Activated CD8-positive, alpha-beta T cell treated with anti-CD3 and anti-CD28 coated beads for 36 hours (primary cell): ENCODE data around the gene NUMB. TPM values are rescaled to one million over a fixed set of nuclear protein-coding genes. Genes with fewer than 3 reads are reported as not detected.

Source experiments
- ATAC-seq: fragments of 200-7000 bp; cut with Tn5 transposase; one replicate; pipeline ENCODE4 v1.10.0; 2021; ENCODE audit warnings: mild to moderate bottlenecking, moderate library complexity
- CTCF ChIA-PET: fragments of 350-600 bp; sonication (Branson Sonifier 250); formaldehyde crosslinking; loops from one replicate; lab custom pipeline; 2021; ENCODE audit warnings: antibody characterized with exemption; lab: Charles Lee
- POLR2A ChIA-PET: fragments of 350-600 bp; sonication (Branson Sonifier 250); formaldehyde crosslinking; loops from one replicate; lab custom pipeline; 2021; ENCODE audit warnings: antibody characterized with exemption; lab: Charles Lee
- DNase-seq: peaks from one replicate; pipeline ENCODE4 v3.0.0-alpha.2; 2020
- H3K27ac Mint-ChIP-seq: one replicate; pipeline ENCODE4 v1.8.0; 2021; ENCODE audit warnings: mild to moderate bottlenecking, mixed read lengths
- H3K27me3 Mint-ChIP-seq: one replicate; pipeline ENCODE4 v1.8.0; 2021; ENCODE audit warnings: mixed read lengths
- H3K36me3 Mint-ChIP-seq: one replicate; pipeline ENCODE4 v1.8.0; 2021; ENCODE audit warnings: low read depth, mixed read lengths
- H3K4me1 Mint-ChIP-seq: one replicate; pipeline ENCODE4 v1.8.0; 2021; ENCODE audit warnings: low read depth, mixed read lengths
- H3K4me3 Mint-ChIP-seq: one replicate; pipeline ENCODE4 v1.8.0; 2021; ENCODE audit warnings: mild to moderate bottlenecking, moderate library complexity, mixed read lengths
- H3K9me3 Mint-ChIP-seq: one replicate; pipeline ENCODE4 v1.8.0; 2021; ENCODE audit warnings: mixed read lengths
- CTCF ChIP-seq: fragments of 200-600 bp; IDR thresholded peaks from one replicate; pipeline ENCODE4 v1.8.0; 2022; ENCODE audit warnings: antibody characterized with exemption, mild to moderate bottlenecking
- intact Hi-C: fragments of 100-400 bp; cut with micrococcal nuclease; formaldehyde crosslinking; loops from one replicate; pipeline ENCODE4 v1.10.0; 2022
- total RNA-seq, 2 experiments: library from RNA; stranded (reverse); gene quantifications; one replicate each; pipeline ENCODE4 v1.2.3, GENCODE V29; 2021

Gene NUMB
- total RNA-seq, 2 experiments from 2014 or later: 31.8 to 33.0 TPM

GRCh38 chr14:73489481-73490175, 31.3 kb upstream of the NUMB start:
- H3K4me1 Mint-ChIP-seq: peaks cover 29% of the 10 kb centered on the region
- no peak for DNase-seq
- TF ChIP-seq CTCF: no peak
- POLR2A ChIA-PET: interaction anchor here (0.6 kb wide), 1 partner anchor 172 kb away, joined by 3 read pairs; no protein-coding TSS in a partner anchor
- H3K36me3 Mint-ChIP-seq: peaks cover 30% of the 10 kb centered on the region
- no peak for ATAC-seq
- H3K4me3 Mint-ChIP-seq: peak overlapping the region; percentile 51
- H3K9me3 Mint-ChIP-seq: peaks cover 2% of the 10 kb centered on the region
- CTCF ChIA-PET: interaction anchor here (3.2 kb wide), 1 partner anchor 79 kb away, joined by 12 read pairs; the partner anchor contains the start of gene ACOT2
- H3K27me3 Mint-ChIP-seq: peaks cover 2% of the 10 kb centered on the region
- H3K27ac Mint-ChIP-seq: no peak overlapping the region
- intact Hi-C loops: no loop called here

- intact Hi-C loops: no loop called here
- Mint-ChIP-seq H3K27me3 (no peaks in the 10 kb centered on the region), H3K9me3 (no peaks in the 10 kb centered on the region), H3K27ac (no peak overlapping the region), H3K4me1 (peaks cover 6% of the 10 kb centered on the region), H3K4me3 (no peak overlapping the region), H3K36me3 (no peaks in the 10 kb centered on the region)
- CTCF ChIA-PET: no interaction called here
- DNase-seq: no peak
- TF ChIP-seq CTCF: no peak
- no peak for ATAC-seq
- POLR2A ChIA-PET: interaction anchor here (0.6 kb wide), 1 partner anchor 503 kb away, joined by 3 read pairs; no protein-coding TSS in a partner anchor
Observed at GRCh38 chr14:73478684-73479083, 20.3 kb upstream of the NUMB start.

GRCh38 chr14:73477618-73478266, 19.4 kb upstream of the NUMB start:
- no peak for TF ChIP-seq CTCF
- Mint-ChIP-seq H3K4me3 (no peak overlapping the region), H3K27me3 (no peaks in the 10 kb centered on the region), H3K9me3 (no peaks in the 10 kb centered on the region), H3K27ac (no peak overlapping the region), H3K36me3 (no peaks in the 10 kb centered on the region), H3K4me1 (peaks cover 6% of the 10 kb centered on the region)
- ChIA-PET CTCF (interaction anchor here (0.6 to 1.3 kb wide), 2 partner anchors 155 to 183 kb away, joined by 3 to 5 read pairs; no protein-coding TSS in a partner anchor), POLR2A (interaction anchor here (0.6 kb wide), 1 partner anchor 199 kb away, joined by 5 read pairs; no protein-coding TSS in a partner anchor)
- DNase-seq (no peak), ATAC-seq (no peak)
- intact Hi-C loops: no loop called here

GRCh38 chr14:73476451-73476931, 18.1 kb upstream of the NUMB start:
- DNase-seq: no peak
- Mint-ChIP-seq H3K27me3 (no peaks in the 10 kb centered on the region), H3K36me3 (no peaks in the 10 kb centered on the region), H3K4me1 (peaks cover 6% of the 10 kb centered on the region), H3K27ac (no peak overlapping the region), H3K9me3 (no peaks in the 10 kb centered on the region), H3K4me3 (no peak overlapping the region)
- intact Hi-C loops: no loop called here
- ChIA-PET POLR2A (interaction anchor here (0.6 kb wide), 1 partner anchor 340 kb away, joined by 3 read pairs; no protein-coding TSS in a partner anchor), CTCF (interaction anchor here (1.0 to 2.4 kb wide), 2 partner anchors 13 to 181 kb away, joined by 3 to 9 read pairs; no protein-coding TSS in a partner anchor)
- no peak for TF ChIP-seq CTCF
- ATAC-seq: no peak
